A549 (cell line): Measurements from ENCODE around the gene CACNB1.

Experiments
- CEBPB ChIP-seq, 2 experiments: fragments of >200 bp in 1 of 2; sonication (Bioruptor Twin) in 1 of 2; formaldehyde crosslinking in 1 of 2; IDR thresholded peaks; 2 replicates each; pipeline ENCODE4 v1.6.1; 2012 to 2016
- CHD2 ChIP-seq: fragments of 150-350 bp; IDR thresholded peaks from 2 replicates; pipeline ENCODE4 v1.6.1; 2014; ENCODE audit warnings: low read length; ENCODE audit not compliant: partially characterized antibody
- CTCF ChIP-seq: fragments of >200 bp; sonication (Bioruptor Twin); formaldehyde crosslinking; IDR thresholded peaks from 3 replicates; pipeline ENCODE4 v1.5.1; 2016
- E2F6 ChIP-seq: IDR thresholded peaks from 2 replicates; pipeline ENCODE4 v1.6.1; 2012; ENCODE audit warnings: low read depth, borderline replicate concordance
- HDAC2 ChIP-seq: fragments of 200-600 bp; sonication (generic); IDR thresholded peaks from 2 replicates; pipeline ENCODE4 v1.6.1; 2016
- JUN ChIP-seq, 2 experiments: fragments of >200 bp; sonication (Bioruptor Twin); formaldehyde crosslinking; IDR thresholded peaks; 2 replicates in 1 of 2; 3 replicates in 1 of 2; pipeline ENCODE4 v1.6.1; 2016 to 2017
- JUNB ChIP-seq: fragments of >200 bp; sonication (Bioruptor Twin); formaldehyde crosslinking; IDR thresholded peaks from 2 replicates; pipeline ENCODE4 v1.6.1; 2016
- MAX ChIP-seq: IDR thresholded peaks from 2 replicates; pipeline ENCODE4 v1.6.1; 2012

- TF ChIP-seq CTCF (no peak), CEBPB (IDR thresholded peaks at IDR 0.05) (no peak), HDAC2 (no peak), JUNB (no peak), MAX (no peak), E2F6 (no peak), JUN (IDR thresholded peaks at IDR 0.05) (no peak), CHD2 (no peak)
These were observed 62.6 kb downstream of the CACNB1 start for GRCh38 chr17:39134878-39135277.
